HG02623 (cell line): Measurements from ENCODE around the gene PEX10.

Experiments used
- ATAC-seq: cut with Tn5 transposase; IDR thresholded peaks from one replicate; pipeline ENCODE4 v1.9.1; 2021; ENCODE audit warnings: moderate library complexity; ENCODE audit not compliant: unreplicated experiment

Gene PEX10

GRCh38 chr1:2426540-2426939, 14.2 kb upstream of the PEX10 start:
- no peak for ATAC-seq

GRCh38 chr1:2425892-2426291, 13.5 kb upstream of the PEX10 start:
- ATAC-seq, result no peak

DNA sequence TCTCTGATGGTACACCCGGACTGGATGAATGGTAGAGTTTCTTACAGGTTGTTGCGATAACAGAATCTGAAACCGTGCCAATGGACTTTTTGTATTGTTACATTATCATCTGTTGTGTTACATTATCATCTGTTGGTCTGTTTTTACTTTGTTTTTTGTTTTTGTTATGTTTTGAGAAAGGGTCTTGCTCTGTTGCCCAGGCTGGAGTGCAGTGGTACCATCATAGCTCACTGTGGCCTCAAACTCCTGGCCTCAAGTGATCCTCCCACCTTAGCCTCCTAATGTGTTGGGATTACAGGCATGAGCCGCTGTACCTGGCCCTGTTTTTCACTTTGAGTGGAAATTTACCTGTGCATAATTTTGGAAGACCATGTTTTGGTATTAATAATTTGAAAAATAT, 10.2 kb upstream of the PEX10 start:
- ATAC-seq, result no peak

DNA sequence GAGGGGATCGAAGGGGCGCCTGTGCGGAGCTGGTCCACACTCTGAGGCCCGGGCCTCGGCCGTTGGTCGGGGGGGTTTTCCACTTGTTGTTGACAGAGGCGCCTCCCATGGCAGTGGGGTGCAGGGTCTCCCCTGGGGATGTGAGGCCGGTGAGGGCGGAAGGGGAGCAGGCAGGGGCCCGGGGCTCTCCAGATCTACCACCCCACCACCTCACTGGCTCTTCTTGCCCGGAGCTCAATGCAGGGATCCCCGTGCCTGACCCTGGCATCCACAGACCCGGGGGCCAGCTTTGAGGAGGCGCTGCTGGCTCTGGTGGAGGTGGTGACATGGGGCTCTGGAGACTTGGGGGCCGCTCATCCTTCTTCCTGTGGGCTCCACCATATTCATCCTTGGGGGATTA, 7.1 kb upstream of the PEX10 start:
- no peak for ATAC-seq

DNA sequence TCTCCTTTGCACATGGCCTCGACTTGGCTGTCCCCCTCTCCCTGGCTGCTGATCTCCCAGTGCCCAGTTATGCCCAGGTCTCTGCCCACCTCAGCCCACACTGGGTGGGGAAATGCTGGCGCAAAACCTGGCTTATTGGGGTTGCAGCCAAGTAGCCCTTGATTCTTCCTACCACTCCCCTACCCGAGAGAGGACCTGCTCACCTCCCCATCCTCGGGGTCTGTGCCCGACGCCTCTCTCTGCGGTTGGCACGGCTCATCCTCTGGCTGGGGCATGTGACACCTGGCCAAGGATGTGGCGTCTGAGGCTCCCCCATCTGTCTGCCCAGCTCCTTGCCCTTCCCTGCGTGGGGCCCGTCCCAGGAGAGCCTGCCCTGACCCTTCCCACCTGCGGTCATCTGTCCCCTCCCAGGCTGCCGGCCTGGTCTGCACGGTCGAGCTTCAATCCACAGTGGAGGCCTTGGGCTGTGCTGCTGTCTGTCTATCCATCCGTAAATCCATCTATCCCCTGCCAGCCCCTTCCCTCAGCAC, 6.5 kb upstream of the PEX10 start:
- no peak for ATAC-seq

GRCh38 chr1:2417833-2418225, 5.5 kb upstream of the PEX10 start:
- no peak for ATAC-seq

- no peak for ATAC-seq
Measured at GRCh38 chr1:2417083-2417832, 4.9 kb upstream of the PEX10 start.

DNA sequence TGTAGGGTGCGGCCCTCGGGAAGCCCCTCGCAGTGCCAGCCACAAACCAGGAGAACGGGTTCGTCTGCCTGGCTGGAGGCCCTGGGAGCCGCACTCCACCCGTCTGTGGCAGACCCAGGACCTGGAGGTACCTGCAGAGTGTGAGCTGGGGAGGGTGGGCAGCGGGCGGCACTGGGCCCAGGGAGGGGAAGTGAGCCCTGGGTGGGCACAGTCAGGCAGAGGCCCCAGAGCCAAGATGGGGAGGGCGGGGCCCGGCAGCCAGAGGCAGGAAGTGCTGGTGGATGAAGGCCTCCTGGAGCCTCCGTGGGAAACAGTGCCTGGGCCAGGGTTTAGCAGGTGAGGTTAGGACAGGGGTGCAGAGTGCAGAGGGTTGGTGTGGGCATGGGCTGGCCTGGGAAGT, 4.0 kb upstream of the PEX10 start:
- ATAC-seq, result no peak

DNA sequence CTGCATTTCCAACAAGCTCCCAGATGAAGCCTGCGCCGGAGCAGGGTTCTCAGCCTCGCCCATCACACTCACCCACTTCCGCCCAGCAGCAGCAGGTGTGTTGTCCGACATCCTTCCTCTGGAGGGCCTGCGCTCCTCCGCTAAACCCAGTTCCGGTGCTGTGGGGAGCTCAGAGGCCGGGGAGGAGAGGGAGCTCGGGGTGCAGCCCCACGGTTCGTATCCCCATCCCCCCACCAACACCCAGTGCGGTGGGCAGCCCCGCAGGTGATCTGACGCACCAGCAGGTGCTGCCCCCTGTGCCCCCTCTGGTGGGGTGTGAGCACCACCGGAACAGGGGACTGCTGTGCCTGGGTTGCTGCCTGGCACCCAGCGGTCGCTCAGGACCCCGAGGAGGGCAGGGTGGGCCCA, 3.4 kb upstream of the PEX10 start:
- no peak for ATAC-seq

- ATAC-seq, result no peak
Measured at GRCh38 chr1:2415337-2415736, 3.0 kb upstream of the PEX10 start.

DNA sequence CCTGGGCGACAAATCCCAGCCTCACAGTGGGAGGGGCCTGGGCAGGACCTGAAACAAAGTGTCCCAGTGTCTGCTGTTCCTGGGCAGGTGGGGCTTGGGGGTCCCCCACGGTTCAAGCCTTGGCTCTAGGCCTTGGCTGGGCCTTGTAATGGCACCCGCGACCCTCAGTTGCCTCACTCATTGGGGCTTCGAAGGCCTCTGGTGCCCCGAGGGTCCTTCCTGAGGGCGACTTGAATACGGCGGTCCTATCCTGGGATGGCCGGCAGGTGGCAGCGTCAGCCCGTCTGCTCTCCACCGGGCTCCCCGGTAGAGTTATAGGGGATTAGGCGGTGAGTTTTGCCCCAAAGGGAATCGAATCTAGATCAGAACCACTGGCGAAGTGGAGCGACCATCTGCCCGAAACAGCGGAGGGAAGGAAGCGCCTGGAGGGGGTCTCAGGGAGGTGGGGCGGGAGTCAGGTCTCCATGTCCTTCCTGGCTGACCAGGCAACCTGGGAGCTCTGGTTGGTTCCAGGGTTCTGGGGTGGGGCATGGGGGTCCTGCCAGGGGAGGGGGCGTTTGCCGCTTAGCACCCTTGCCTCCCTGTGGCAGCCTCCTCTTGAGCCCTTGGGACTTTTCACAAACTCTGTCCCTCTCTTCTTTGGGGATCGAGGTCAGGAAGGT, 2.1 kb upstream of the PEX10 start:
- no peak for ATAC-seq

DNA sequence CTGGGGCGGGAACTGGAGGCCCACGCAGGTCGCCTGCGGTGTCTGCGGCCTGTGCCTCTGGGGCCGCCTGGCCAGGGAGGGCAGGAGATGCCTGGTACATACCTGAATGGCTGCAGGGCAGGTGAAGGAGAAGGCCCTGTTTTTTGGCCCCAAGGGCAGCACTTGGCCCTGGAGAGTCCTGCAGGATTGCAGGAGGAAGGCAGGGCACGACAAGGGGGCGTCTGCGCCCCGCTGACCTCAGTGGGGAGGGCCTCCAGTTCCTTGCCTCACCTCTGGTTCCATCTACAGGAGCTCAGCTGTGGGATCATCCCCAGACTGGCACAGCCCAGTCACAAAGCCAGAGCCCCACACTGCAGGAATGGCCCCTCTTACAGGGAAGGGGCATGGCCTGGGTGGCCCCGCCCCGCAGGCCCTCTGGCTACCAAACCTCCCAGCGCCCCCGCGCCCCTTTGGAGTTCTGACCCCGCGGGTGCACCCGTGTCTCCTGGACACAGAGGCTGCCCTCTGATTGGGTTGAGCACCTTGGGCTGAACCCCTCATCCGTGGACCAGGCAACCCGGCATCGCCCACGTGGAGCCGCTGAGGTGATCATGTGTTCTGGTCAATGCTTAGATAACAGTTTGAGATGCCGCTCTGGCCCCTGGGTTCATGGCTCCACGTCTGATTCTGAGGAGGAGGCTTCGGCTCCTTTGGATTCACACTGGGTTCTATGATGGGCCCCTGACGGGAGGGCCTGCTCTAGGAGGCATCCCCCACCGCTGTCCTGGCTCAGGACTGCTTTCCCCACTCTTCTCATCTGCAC, 1.3 kb upstream of the PEX10 start:
- ATAC-seq, result no peak

DNA sequence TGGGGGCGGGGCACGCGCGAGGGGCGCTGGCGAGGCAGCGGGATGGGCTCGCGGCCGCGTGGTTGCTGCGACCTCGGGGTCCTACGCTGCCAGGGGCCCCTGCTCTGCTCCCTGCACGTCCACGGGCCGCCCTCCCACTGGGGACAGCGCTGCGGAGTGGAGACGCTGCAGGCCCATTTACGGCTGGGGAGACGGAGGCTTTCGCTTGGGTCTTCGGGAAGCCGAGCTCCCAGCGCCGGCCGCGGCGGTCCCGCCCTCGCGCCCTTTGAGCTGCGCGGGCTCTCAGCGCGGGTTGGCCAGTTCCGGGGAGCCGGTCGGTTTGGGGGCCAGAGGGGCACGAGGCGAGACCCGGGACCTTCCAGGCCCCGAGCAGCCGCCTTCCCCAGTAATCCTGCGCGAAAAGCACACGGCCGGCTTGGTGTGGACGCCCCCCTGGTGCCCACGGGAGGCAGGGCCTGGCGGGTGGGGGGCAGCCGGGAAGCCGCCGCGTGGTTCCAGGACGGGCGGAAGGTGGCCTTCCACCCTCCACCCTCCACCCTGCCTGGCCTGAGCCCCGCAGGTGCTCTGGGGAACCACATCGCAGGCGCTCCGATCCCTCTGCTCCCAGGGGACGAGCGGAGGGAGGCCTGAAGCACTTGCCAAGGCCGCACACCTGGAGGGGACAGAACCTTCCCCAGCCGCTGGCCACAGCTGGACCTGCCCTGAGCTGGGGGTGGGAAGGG, 570 bp upstream of the PEX10 start:
- ATAC-seq, result peak; percentile 11

- peak; percentile 21 for ATAC-seq
Measured at GRCh38 chr1:2411801-2412394, 466 bp downstream of the PEX10 start.

GRCh38 chr1:2409745-2410144, 2.6 kb downstream of the PEX10 start:
- no peak for ATAC-seq

- no peak for ATAC-seq
Measured at GRCh38 chr1:2408859-2409276, 3.5 kb downstream of the PEX10 start.

DNA sequence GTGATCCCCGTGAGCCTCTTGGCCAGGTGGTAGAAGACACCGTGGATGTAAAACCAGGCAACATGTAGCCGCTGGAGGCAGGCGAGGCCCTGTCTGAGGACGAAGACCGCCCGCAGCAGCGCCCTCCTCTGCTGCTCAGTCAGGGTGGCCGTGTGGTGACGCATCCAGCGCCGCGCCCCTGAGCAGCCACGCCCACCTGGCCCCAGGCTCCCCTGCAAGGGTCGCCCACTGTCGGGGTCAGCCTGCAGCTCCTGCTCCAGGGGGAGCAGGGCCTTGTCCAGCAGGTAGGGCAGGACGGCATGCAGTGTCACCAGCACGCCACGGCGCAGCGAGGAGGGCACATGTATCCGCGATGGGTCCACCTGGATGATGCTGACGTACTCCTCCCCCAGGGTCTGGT, 3.9 kb downstream of the PEX10 start:
- no peak for ATAC-seq

DNA sequence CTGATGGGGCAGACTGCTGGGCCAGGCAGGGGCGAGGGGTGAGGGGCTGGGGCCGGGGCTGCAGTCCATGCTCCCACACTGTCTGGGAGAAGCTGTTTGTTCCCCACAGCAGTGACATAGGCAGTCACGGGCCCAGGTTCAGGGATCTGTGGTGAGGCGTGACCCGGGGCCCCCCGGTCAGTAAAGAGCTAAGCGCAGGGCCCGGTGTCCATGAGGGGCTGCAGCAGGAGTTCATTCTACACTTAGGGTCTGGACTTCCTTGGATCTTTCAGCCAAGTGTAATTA, 4.4 kb downstream of the PEX10 start:
- ATAC-seq, result no peak

GRCh38 chr1:2407166-2407990, 5.0 kb downstream of the PEX10 start:
- ATAC-seq, result no peak

DNA sequence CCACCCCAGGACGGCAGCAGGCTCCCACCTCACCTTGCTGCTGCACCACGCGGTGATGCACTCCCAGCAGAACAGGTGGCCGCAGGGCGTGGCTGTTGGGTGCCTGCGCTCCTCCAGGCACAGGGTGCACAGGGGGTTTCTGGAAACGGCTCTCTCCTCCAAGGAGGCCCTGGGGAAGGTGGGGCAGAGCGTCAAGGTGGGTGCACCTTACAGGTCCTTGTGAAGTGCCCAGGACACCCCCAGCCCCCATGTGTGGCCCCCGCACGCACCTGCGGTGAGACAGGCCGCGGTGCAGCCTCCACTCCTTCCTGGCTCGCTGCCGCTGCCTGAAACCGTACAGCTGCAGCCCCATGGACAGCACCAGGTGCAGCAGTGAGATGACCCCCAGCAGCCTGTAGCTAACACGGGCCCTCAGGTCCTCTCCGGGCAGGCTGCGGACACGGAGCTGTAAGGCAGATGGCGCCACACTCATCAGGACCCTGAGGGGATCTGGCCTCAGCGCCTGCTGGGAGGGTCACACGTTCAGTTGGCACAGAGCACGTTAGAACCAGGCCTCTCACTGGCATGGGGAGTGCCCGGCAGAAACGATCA, 5.8 kb downstream of the PEX10 start:
- no peak for ATAC-seq
